Left hindlimb (tissue), 1 donor: ENCODE measurements around the gene JAZF1.

Experiments used
- DNase-seq: peaks from one replicate; pipeline ENCODE4 v3.0.0-alpha.2; 2018

Gene JAZF1

GRCh38 chr7:28102797-28103196, 77.8 kb downstream of the JAZF1 start:
- no peak for DNase-seq

- DNase-seq, result no peak
These were observed 83.9 kb downstream of the JAZF1 start for GRCh38 chr7:28096713-28097112.

GRCh38 chr7:28095231-28095630, 85.4 kb downstream of the JAZF1 start:
- no peak for DNase-seq

- DNase-seq, result peak; percentile 69
These were observed 86.9 kb downstream of the JAZF1 start for GRCh38 chr7:28093623-28094232.

- no peak for DNase-seq
These were observed 89.4 kb downstream of the JAZF1 start for GRCh38 chr7:28091190-28091589.

GRCh38 chr7:28088901-28089714, 91.5 kb downstream of the JAZF1 start:
- DNase-seq, result no peak

GRCh38 chr7:28088032-28088431, 92.6 kb downstream of the JAZF1 start:
- DNase-seq, result no peak

GRCh38 chr7:28086198-28086597, 94.4 kb downstream of the JAZF1 start:
- no peak for DNase-seq

- no peak for DNase-seq
These were observed 96.3 kb downstream of the JAZF1 start for GRCh38 chr7:28083998-28084985.

- DNase-seq, result no peak
These were observed 97.2 kb downstream of the JAZF1 start for GRCh38 chr7:28083164-28083997.

- no peak for DNase-seq
These were observed 98.5 kb downstream of the JAZF1 start for GRCh38 chr7:28082071-28082470.

GRCh38 chr7:28081016-28081415, 99.6 kb downstream of the JAZF1 start:
- DNase-seq, result no peak

GRCh38 chr7:28078036-28078901, 102.3 kb downstream of the JAZF1 start:
- DNase-seq, result no peak

- no peak for DNase-seq
These were observed 103.0 kb downstream of the JAZF1 start for GRCh38 chr7:28077616-28078015.

GRCh38 chr7:28076423-28077200, 104.0 kb downstream of the JAZF1 start:
- no peak for DNase-seq

GRCh38 chr7:28075674-28076358, 104.8 kb downstream of the JAZF1 start:
- no peak for DNase-seq

GRCh38 chr7:28072876-28073514, 107.6 kb downstream of the JAZF1 start:
- DNase-seq, result no peak

- no peak for DNase-seq
These were observed 109.0 kb downstream of the JAZF1 start for GRCh38 chr7:28071570-28071969.
